Stimulated activated CD4-positive, alpha-beta T cell treated with anti-CD3 and anti-CD28 coated beads, Interleukin-2, amount 100 ng/mL, for 24 hours (primary cell): ENCODE measurements around the gene ALS2CL.

Source experiments
- DNase-seq, 2 donors: peaks; one replicate each; pipeline ENCODE4 v3.0.0-alpha.2; 2020

The ALS2CL gene

DNA sequence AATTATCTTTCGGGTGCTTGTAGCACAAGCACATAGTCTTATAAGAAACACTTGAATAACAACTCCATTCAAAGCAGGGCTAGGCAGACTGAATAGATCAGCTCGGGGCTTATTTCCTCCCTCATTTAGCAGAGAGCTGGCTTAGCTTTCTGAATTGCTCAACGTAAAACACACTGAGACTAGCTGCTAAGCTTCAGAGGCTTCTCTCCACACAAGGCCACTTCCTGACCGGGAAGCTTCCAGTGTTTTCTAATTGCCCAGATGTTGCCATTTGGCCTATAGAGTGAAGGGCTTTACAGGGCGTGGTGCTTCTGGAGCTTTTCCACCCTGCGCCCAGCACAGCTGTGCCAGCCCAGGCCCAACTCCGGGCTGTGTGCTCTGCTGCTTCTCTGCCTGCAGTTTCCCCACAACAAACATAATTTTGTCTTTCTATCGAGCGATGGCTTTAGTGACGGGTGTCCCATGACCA lies 64.5 kb downstream of the ALS2CL start:
- no peak for DNase-seq

DNA sequence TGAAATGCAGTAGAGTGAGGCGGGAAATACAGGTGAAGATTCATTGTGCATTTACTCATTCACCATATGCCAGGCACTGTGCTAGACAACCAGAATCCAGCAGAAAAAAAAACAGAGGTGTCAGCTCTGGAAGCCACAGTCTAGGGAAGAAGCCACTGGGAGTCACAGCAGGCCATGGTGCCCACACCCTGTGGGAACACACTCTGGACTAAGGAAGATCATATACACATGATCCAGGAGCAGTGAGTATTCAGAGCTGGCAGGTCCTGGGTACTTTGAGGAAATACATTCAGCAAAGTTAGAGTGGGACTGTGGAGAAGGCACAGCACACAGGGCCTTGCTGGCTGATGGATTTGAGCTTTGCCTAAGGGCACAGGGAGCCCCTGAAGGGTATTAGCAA lies 66.4 kb downstream of the ALS2CL start:
- no peak for DNase-seq

DNA sequence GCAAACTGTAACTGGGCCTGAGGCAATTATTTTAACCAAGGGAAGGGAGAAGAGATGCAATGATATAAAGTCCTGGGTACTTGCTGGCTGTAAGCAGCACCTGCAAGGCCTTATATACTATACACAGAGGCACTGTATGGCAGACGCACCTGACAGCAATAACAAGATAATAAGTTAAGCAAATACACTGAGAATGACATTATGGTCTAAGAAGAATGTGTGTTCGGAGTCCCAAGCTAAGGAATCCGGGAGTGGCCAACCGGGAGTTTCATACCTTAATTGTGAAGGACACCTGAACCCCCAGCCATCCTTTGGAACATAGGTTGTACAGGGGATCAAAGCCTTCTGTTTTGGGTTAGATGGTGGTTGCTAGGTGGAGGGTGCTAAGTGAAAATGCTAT lies 67.4 kb downstream of the ALS2CL start:
- no peak for DNase-seq

DNA sequence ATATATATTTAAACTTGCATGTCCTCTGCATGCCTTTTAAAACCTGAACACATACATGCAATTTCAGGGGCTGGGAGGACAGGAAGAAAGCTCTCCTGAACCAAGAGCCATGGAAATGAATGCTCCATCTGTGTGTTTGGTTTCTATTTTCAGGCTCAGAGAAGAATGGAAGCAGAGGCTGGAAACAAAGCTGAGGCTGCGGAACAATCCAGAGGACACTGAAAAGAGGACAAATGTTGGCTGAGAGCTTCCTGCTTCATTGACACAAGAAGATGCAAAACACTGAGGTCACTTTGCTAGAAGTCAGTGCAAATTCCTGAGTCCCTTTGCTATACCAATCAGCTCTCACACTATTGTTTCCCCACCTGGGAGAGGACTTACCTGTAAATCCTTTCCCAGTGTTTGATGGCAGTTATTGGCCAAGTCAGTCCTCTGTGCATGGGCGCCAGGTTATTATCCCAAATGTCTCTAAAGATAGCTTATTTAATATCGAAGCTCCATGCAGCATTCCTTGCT lies 68.4 kb downstream of the ALS2CL start:
- DNase-seq = no peak

DNA sequence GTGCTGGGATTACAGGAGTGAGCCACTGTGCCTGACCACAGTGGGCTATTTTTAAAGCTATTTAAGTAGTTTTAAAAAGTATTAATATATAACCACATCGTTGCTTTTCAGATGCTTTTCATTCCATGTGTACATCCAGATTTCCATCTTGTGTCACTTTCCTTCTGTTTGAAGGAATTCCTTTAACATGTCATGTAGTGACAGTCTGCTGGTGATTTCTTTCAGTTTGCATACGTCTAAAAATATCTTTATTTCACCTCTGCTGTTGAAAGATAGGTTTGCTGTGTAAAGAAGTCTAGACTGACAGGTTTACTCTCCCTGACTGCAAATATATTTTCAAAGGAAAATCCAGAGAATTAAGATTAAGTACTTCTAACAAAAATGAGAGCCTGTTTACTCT lies 68.9 kb downstream of the ALS2CL start:
- no peak for DNase-seq

DNA sequence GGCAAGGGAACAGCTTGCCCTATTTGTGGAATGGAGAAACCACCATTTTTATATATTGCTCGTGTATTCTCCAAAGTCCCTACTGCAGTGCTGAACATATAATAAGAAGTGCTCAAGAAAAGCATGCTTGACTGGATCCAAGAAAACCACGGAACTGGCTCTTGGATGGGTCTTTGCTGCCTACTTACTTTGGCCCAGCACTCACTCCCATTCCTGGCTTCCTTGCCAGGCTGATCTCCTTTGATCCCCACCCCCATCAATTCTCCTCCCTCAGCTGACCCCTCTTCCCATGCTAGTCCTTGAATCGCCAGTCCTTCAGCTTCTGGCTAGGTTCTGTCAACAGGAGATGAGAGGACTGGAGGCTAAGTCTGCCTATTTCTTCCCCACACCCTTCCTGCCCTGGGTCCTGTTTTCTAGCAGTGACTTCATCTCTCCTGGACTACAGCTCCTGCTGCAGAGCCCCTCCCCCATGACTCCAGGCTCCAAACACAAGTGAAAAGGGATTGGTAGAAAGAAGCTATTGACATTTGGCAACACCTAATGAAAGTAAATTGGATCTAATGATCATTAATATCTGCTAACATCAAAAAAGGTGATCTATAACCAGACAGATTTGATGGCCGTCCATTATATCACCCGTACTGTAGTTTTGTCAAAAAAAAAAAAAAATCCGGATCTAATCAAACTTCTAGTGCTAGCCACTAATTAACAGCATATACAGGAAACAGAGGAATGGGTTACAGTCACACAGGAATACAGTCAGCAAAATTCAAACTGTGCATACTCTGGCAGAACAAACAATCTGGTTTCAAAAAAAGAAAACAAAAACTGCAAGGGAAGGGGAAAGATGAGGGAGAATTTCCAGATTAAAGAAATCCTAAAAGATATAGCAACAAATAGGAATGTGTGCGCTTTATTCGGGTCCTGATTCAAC lies 73.4 kb downstream of the ALS2CL start:
- no peak for DNase-seq
